Vagina (tissue), 2 donors: ENCODE results near the gene ASS1. TPM values are rescaled to one million over a fixed set of nuclear protein-coding genes. Genes with fewer than 3 reads are reported as not detected.

Experiments used
- DNase-seq, 2 donors: peaks; one replicate each; pipeline ENCODE4 v3.0.0-alpha.2; 2017; ENCODE audit errors: extremely low spot score in 2 of 2
- H3K27ac ChIP-seq: fragments of 200-600 bp; sonication (generic); one replicate; pipeline ENCODE4 v1.5.1; 2019
- H3K27me3 ChIP-seq: fragments of 200-600 bp; sonication (generic); one replicate; pipeline ENCODE4 v1.5.1; 2019
- H3K36me3 ChIP-seq, 2 donors: fragments of 200-600 bp; sonication (generic); one replicate each; pipeline ENCODE4 v1.5.1; 2017 to 2019
- H3K4me1 ChIP-seq: fragments of 200-600 bp; sonication (generic); one replicate; pipeline ENCODE4 v1.5.1; 2019
- H3K4me3 ChIP-seq, 2 donors: fragments of 200-600 bp; sonication (generic); 1 replicate in 1 of 2; 2 replicates in 1 of 2; pipeline ENCODE4 v1.5.1; 2016 to 2019
- H3K9me3 ChIP-seq: fragments of 200-600 bp; sonication (generic); one replicate; pipeline ENCODE4 v1.5.1; 2019
- CTCF ChIP-seq, 3 experiments: fragments of 450-650 bp in 2 of 3; fragments of 200-600 bp in 1 of 3; sonication (generic) in 1 of 3; IDR thresholded peaks; one replicate each; pipeline ENCODE4 v1.5.1; 2017 to 2019; ENCODE audit warnings: antibody characterized with exemption in 3 of 3, mild to moderate bottlenecking in 2 of 3, moderate library complexity in 2 of 3
- POLR2A ChIP-seq, 2 donors: fragments of 450-650 bp; IDR thresholded peaks; one replicate each; pipeline ENCODE4 v1.6.1; 2017; ENCODE audit warnings: antibody characterized with exemption in 2 of 2, mild to moderate bottlenecking in 2 of 2, moderate library complexity in 2 of 2
- POLR2AphosphoS5 ChIP-seq, 2 donors: sonication (generic); formaldehyde crosslinking; IDR thresholded peaks; one replicate each; pipeline ENCODE4 v1.9.0; 2017; ENCODE audit warnings: antibody characterized with exemption in 2 of 2, mild to moderate bottlenecking in 2 of 2, low read depth in 1 of 2; ENCODE audit not compliant: insufficient read depth in 1 of 2
- intact Hi-C: fragments of 100-400 bp; cut with DNase I; formaldehyde crosslinking; loops from one replicate; pipeline ENCODE4 v1.15.1; 2023
- total RNA-seq: library from RNA; depleted of rRNA; stranded (reverse); fragments of >200 nt; gene quantifications from one replicate; pipeline ENCODE4 v1.2.3, GENCODE V29; 2016

Gene ASS1
- total RNA-seq, 1 donor from 2014 or later = 84.0 TPM

GRCh38 chr9:130473009-130473408 is 28.2 kb downstream of the ASS1 start:
- no peaks in the 10 kb centered on the region for H3K27me3 ChIP-seq
- no peaks in the 10 kb centered on the region for H3K9me3 ChIP-seq
- H3K27ac ChIP-seq = no peak overlapping the region
- no peaks in the 10 kb centered on the region for H3K36me3 ChIP-seq
- H3K4me3 ChIP-seq = no peak overlapping the region
- no peak for TF ChIP-seq CTCF (IDR thresholded peaks at IDR 0.05)
- no peak for TF ChIP-seq POLR2A (IDR thresholded peaks at IDR 0.05)
- TF ChIP-seq POLR2AphosphoS5 (IDR thresholded peaks at IDR 0.05; ENCODE audit: insufficient read depth in 1 of 2, low read depth in 1 of 2) = no peak
- H3K4me1 ChIP-seq = no peaks in the 10 kb centered on the region
- no peak for DNase-seq
- intact Hi-C loops = no loop called here

GRCh38 chr9:130473566-130473965 is 28.8 kb downstream of the ASS1 start:
- intact Hi-C loops = no loop called here
- H3K36me3 ChIP-seq = no peaks in the 10 kb centered on the region
- no peak for DNase-seq

GRCh38 chr9:130474106-130474505 is 29.3 kb downstream of the ASS1 start:
- DNase-seq = no peak
- Histone ChIP-seq H3K4me1 (no peaks in the 10 kb centered on the region), H3K36me3 (no peaks in the 10 kb centered on the region), H3K4me3 (no peak overlapping the region), H3K27me3 (no peaks in the 10 kb centered on the region), H3K27ac (no peak overlapping the region), H3K9me3 (no peaks in the 10 kb centered on the region)
- intact Hi-C loops = no loop called here
- no peak for TF ChIP-seq POLR2AphosphoS5 (IDR thresholded peaks at IDR 0.05; ENCODE audit: insufficient read depth in 1 of 2, low read depth in 1 of 2)
- no peak for TF ChIP-seq POLR2A (IDR thresholded peaks at IDR 0.05)
- no peak for TF ChIP-seq CTCF (IDR thresholded peaks at IDR 0.05)

More at GRCh38 chr9:130473566-130473965, 28.8 kb downstream of the ASS1 start:
- Histone ChIP-seq H3K27me3 (no peaks in the 10 kb centered on the region), H3K4me1 (no peaks in the 10 kb centered on the region), H3K27ac (no peak overlapping the region), H3K4me3 (no peak overlapping the region), H3K9me3 (no peaks in the 10 kb centered on the region)
- TF ChIP-seq CTCF (IDR thresholded peaks at IDR 0.05) (no peak), POLR2A (IDR thresholded peaks at IDR 0.05) (no peak), POLR2AphosphoS5 (IDR thresholded peaks at IDR 0.05; ENCODE audit: insufficient read depth in 1 of 2, low read depth in 1 of 2) (no peak)

GRCh38 chr9:130476151-130476730 is 31.5 kb downstream of the ASS1 start:
- no peak for TF ChIP-seq POLR2AphosphoS5 (IDR thresholded peaks at IDR 0.05; ENCODE audit: insufficient read depth in 1 of 2, low read depth in 1 of 2)
- no peaks in the 10 kb centered on the region for H3K9me3 ChIP-seq
- no peak for DNase-seq
- H3K27ac ChIP-seq = no peak overlapping the region
- no peaks in the 10 kb centered on the region for H3K36me3 ChIP-seq
- no peak overlapping the region for H3K4me3 ChIP-seq
- H3K4me1 ChIP-seq = no peaks in the 10 kb centered on the region
- intact Hi-C loops = no loop called here
- no peaks in the 10 kb centered on the region for H3K27me3 ChIP-seq

- H3K27ac ChIP-seq = no peak overlapping the region
- H3K36me3 ChIP-seq = no peaks in the 10 kb centered on the region
- no peak for DNase-seq
- intact Hi-C loops = no loop called here
- H3K27me3 ChIP-seq = no peaks in the 10 kb centered on the region
- no peak overlapping the region for H3K4me3 ChIP-seq
- no peak for TF ChIP-seq CTCF (IDR thresholded peaks at IDR 0.05)
- TF ChIP-seq POLR2A (IDR thresholded peaks at IDR 0.05) = no peak
- TF ChIP-seq POLR2AphosphoS5 (IDR thresholded peaks at IDR 0.05; ENCODE audit: insufficient read depth in 1 of 2, low read depth in 1 of 2) = no peak
- no peaks in the 10 kb centered on the region for H3K4me1 ChIP-seq
- no peaks in the 10 kb centered on the region for H3K9me3 ChIP-seq
These were observed 32.8 kb downstream of the ASS1 start for GRCh38 chr9:130477564-130477963.
